HG03060 (cell line): Measurements from ENCODE around the gene ANKRD39.

Source experiments
- ATAC-seq: cut with Tn5 transposase; IDR thresholded peaks from one replicate; pipeline ENCODE4 v1.9.1; 2021; ENCODE audit warnings: low read depth, moderate number of reproducible peaks; ENCODE audit not compliant: unreplicated experiment

Gene ANKRD39

GRCh38 chr2:96860065-96861029 lies 2.5 kb upstream of the ANKRD39 start:
- ATAC-seq = no peak

- no peak for ATAC-seq
Observed at GRCh38 chr2:96859681-96860064, 1.9 kb upstream of the ANKRD39 start.

GRCh38 chr2:96859099-96859649 lies 1.4 kb upstream of the ANKRD39 start:
- ATAC-seq = no peak

GRCh38 chr2:96856776-96857666 lies 795 bp downstream of the ANKRD39 start:
- no peak for ATAC-seq

- ATAC-seq = no peak
Observed at GRCh38 chr2:96853321-96853720, 4.5 kb downstream of the ANKRD39 start.

GRCh38 chr2:96852667-96853066 lies 5.1 kb downstream of the ANKRD39 start:
- ATAC-seq = no peak

GRCh38 chr2:96848264-96848663 lies 9.6 kb downstream of the ANKRD39 start:
- no peak for ATAC-seq

GRCh38 chr2:96847586-96847985 lies 10.2 kb downstream of the ANKRD39 start:
- ATAC-seq = no peak

GRCh38 chr2:96846825-96847224 lies 11.0 kb downstream of the ANKRD39 start:
- no peak for ATAC-seq

GRCh38 chr2:96844405-96844808 lies 13.4 kb downstream of the ANKRD39 start:
- ATAC-seq = no peak

- ATAC-seq = no peak
Observed at GRCh38 chr2:96843538-96844268, 14.1 kb downstream of the ANKRD39 start, which contains the start of gene ANKRD23. Gene ANKRD23 (minus strand): TSS chr2:96844021. CDS start chr2:96843992, 29 bp downstream.

GRCh38 chr2:96842600-96842999 lies 15.2 kb downstream of the ANKRD39 start:
- ATAC-seq = no peak

- ATAC-seq = no peak
Observed at GRCh38 chr2:96841701-96842495, 15.9 kb downstream of the ANKRD39 start.

- ATAC-seq = no peak
Observed at GRCh38 chr2:96839875-96840850, 17.7 kb downstream of the ANKRD39 start.

GRCh38 chr2:96839293-96839874 lies 18.4 kb downstream of the ANKRD39 start:
- ATAC-seq = no peak

- ATAC-seq = no peak
Observed at GRCh38 chr2:96838345-96839292, 19.2 kb downstream of the ANKRD39 start.

GRCh38 chr2:96837575-96837974 lies 20.2 kb downstream of the ANKRD39 start:
- ATAC-seq = no peak
